Measurements from ENCODE around the gene TAF5. TPM values are rescaled to one million over a fixed set of nuclear protein-coding genes. Genes with fewer than 3 reads are reported as not detected.
"Not testable (repeated sequence)": the region's sequence is repeated elsewhere in the genome, so short reads cannot be mapped to it uniquely, and the experiment has no call there.

The TAF5 gene
- total and polyA plus RNA-seq, 9 donors, result 2.5 to 6.6 (median 4.0) TPM

- no peaks in the 10 kb centered on the region for H3K36me3 ChIP-seq
- no peaks in the 10 kb centered on the region for H3K9me3 ChIP-seq
- 12 to 22% (median 20%) methylated on average over 8 of the region's 8 CpGs for WGBS, 3 donors
- peak; percentile 61 to 83 (median 68) for DNase-seq
- no peak overlapping the region for H3K27ac ChIP-seq
- TF ChIP-seq POLR2A (IDR thresholded peaks at IDR 0.05), result no peak
- TF ChIP-seq, protein P1, sequence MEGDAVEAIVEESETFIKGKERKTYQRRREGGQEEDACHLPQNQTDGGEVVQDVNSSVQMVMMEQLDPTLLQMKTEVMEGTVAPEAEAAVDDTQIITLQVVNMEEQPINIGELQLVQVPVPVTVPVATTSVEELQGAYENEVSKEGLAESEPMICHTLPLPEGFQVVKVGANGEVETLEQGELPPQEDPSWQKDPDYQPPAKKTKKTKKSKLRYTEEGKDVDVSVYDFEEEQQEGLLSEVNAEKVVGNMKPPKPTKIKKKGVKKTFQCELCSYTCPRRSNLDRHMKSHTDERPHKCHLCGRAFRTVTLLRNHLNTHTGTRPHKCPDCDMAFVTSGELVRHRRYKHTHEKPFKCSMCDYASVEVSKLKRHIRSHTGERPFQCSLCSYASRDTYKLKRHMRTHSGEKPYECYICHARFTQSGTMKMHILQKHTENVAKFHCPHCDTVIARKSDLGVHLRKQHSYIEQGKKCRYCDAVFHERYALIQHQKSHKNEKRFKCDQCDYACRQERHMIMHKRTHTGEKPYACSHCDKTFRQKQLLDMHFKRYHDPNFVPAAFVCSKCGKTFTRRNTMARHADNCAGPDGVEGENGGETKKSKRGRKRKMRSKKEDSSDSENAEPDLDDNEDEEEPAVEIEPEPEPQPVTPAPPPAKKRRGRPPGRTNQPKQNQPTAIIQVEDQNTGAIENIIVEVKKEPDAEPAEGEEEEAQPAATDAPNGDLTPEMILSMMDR (IDR thresholded peaks at IDR 0.05), result peak; percentile 77 to 84 (median 79)
- no peak overlapping the region for H3K4me3 ChIP-seq
- intact Hi-C loops (cut with DNase I), result loop anchor here in 3 of 4 donors (2.0 to 10.0 kb wide), 3 partner anchors 68 to 268 kb away; no protein-coding TSS in a partner anchor
- no peaks in the 10 kb centered on the region for H3K27me3 ChIP-seq
- H3K4me1 ChIP-seq (ENCODE audit: insufficient read depth), result no peaks in the 10 kb centered on the region
Measured at GRCh38 chr10:103416436-103417147, 48.8 kb downstream of the TAF5 start.

- H3K4me3 ChIP-seq; DNase-seq; H3K9me3 ChIP-seq; H3K4me1 ChIP-seq (ENCODE audit: insufficient read depth); H3K27ac ChIP-seq; H3K27me3 ChIP-seq; H3K36me3 ChIP-seq: not testable (repeated sequence)
- WGBS, 3 donors, result 78 to 81% (median 79%) methylated on average over 5 of the region's 5 CpGs
- intact Hi-C loops (cut with DNase I), result loop anchor here in 3 of 4 donors (2.0 to 10.0 kb wide), 3 partner anchors 68 to 268 kb away; no protein-coding TSS in a partner anchor
Measured at GRCh38 chr10:103417148-103417469, 49.3 kb downstream of the TAF5 start.

DNA sequence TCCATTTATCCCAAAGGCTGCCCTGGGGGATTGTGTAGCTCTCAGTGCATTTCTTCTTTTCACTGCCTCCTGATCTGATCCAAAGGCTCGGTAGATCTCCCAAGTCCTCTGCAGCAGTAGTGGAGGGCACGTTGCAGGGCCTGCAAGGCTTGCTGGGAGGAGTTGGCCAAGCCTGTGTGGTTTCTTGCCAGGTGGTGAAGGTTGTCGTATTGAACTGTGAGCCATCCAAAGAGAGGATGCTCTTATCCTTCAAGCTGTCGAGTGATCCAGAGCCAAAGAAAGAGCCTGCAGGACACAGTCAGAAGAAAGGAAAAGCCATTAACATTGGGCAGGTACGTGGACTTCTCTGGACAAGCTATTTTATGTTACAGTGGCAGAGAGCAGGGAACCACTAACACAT, 49.8 kb downstream of the TAF5 start:
- WGBS, 3 donors, result 73 to 83% (median 78%) methylated on average over 5 of the region's 5 CpGs
- no peak overlapping the region for H3K27ac ChIP-seq
- intact Hi-C loops (cut with DNase I), result loop anchor here in 3 of 4 donors (2.0 to 10.0 kb wide), 3 partner anchors 67 to 267 kb away; no protein-coding TSS in a partner anchor

GRCh38 chr10:103419101-103419500, 51.3 kb downstream of the TAF5 start:
- Histone ChIP-seq H3K4me3 (no peak overlapping the region), H3K9me3 (no peaks in the 10 kb centered on the region), H3K27ac (no peak overlapping the region), H3K27me3 (no peaks in the 10 kb centered on the region), H3K36me3 (no peaks in the 10 kb centered on the region), H3K4me1 (ENCODE audit: insufficient read depth) (no peaks in the 10 kb centered on the region)
- WGBS, 3 donors, result 82 to 90% (median 88%) methylated on average over 4 of the region's 4 CpGs
- TF ChIP-seq POLR2A (IDR thresholded peaks at IDR 0.05), result no peak
- TF ChIP-seq, protein P1 (IDR thresholded peaks at IDR 0.05), result no peak
- no peak for TF ChIP-seq EP300 (IDR thresholded peaks at IDR 0.05)
- intact Hi-C loops (cut with DNase I), result loop anchor here in 3 of 4 donors (1.0 to 10.0 kb wide), 6 partner anchors 28 to 266 kb away; partner anchors contain the start of gene CALHM3 (in 1 of the 3)
- no peak for DNase-seq

More for the DNA sequence above, 49.8 kb downstream of the TAF5 start:
- H3K9me3 ChIP-seq, result no peaks in the 10 kb centered on the region
- no peak for DNase-seq
- H3K4me1 ChIP-seq (ENCODE audit: insufficient read depth), result no peaks in the 10 kb centered on the region
- H3K36me3 ChIP-seq, result no peaks in the 10 kb centered on the region
- H3K4me3 ChIP-seq, result no peak overlapping the region
- TF ChIP-seq, protein P1 (IDR thresholded peaks at IDR 0.05), result no peak
- no peak for TF ChIP-seq EP300 (IDR thresholded peaks at IDR 0.05)
- TF ChIP-seq POLR2A (IDR thresholded peaks at IDR 0.05), result no peak
- H3K27me3 ChIP-seq, result no peaks in the 10 kb centered on the region

DNA sequence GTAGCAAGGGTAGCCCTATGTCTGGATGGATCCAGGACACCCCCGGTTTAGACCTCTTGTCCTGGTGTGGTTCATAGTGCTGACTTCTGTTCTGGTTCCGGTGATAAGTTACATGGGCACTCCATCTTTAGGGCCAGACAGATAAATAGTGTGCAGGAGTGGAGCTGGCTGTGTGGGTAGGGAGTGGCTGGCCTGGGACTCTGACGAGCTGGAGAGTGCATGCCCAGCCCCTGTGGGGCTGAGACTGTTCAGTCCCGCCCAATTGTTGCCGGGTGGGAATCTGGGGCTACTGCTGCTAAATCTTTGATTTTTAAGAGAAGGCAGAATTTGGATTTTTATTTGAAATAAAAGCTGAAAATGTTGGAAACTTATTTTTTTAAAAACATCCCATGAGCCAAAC, 56.0 kb downstream of the TAF5 start:
- TF ChIP-seq, protein P1 (IDR thresholded peaks at IDR 0.05), result no peak
- TF ChIP-seq POLR2A (IDR thresholded peaks at IDR 0.05), result no peak
- TF ChIP-seq EP300 (IDR thresholded peaks at IDR 0.05), result no peak
- H3K4me1 ChIP-seq (ENCODE audit: insufficient read depth), result no peaks in the 10 kb centered on the region
- H3K9me3 ChIP-seq, result no peaks in the 10 kb centered on the region
- no peak overlapping the region for H3K4me3 ChIP-seq
- intact Hi-C loops (cut with DNase I), result no loop called here
- no peaks in the 10 kb centered on the region for H3K36me3 ChIP-seq
- no peak for DNase-seq
- H3K27me3 ChIP-seq, result no peaks in the 10 kb centered on the region
- 87 to 93% (median 88%) methylated on average over 5 of the region's 5 CpGs for WGBS, 3 donors
- H3K27ac ChIP-seq, result no peak overlapping the region
